ENCODE data around the gene NAA80. TPM values are rescaled to one million over a fixed set of nuclear protein-coding genes. Genes with fewer than 3 reads are reported as not detected.

Gene NAA80
- total RNA-seq, 1 donor from 2014 or later, result 16.2 TPM

DNA sequence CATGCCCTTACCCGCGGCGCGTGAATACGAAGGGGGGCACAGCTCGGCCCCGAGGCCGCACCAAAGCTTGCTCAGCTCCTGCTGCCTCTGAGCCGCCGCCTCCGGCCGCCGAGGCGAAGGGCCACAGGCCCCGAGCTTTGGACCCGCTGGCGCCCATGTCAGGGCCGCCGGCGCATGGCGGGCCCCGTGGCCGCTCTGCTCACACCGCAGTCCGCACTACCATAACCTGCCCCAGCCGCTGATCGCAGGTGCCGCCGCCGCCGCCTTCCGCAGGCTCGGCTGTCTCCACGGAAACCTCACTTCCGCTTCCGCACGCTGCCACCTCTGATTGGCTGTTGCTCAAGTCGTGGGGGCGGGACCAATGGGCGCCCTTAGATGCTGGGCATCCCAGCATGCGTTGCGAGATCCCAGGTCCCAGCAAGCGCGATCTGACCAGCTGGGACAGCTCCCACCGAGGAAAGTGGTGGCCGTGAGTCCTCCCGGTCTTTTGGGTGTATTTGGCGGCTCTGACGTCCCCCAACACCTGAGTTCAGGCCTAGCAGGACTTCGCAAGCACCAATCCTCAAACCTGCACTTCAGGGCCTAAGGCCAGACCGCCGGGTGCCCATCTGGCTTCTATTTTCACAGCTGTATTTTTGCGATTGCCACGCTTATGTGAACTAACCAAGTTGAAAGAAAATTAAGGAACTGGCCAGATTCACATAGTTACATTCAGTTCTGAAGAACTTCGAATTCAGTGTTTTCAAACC, 28.9 kb upstream of the NAA80 start, which contains the start of gene TUSC2:
TSS of gene TUSC2 (minus strand) at position 281 of the 749 bp plus-strand sequence. CDS start at position 157, 124 bp downstream.
- no peak for TF ChIP-seq CTCF (IDR thresholded peaks at IDR 0.05)

GRCh38 chr3:50327129-50327528, 27.9 kb upstream of the NAA80 start:
- peak overlapping the region; percentile 41 for H3K27ac Mint-ChIP-seq (ENCODE audit: unreplicated experiment)
- peaks cover 23% of the 10 kb centered on the region for H3K4me1 Mint-ChIP-seq (ENCODE audit: unreplicated experiment)
- no peak for DNase-seq (ENCODE audit: extremely low spot score, unreplicated experiment)
- H3K36me3 Mint-ChIP-seq (ENCODE audit: unreplicated experiment), result peaks cover 6% of the 10 kb centered on the region
- H3K4me3 Mint-ChIP-seq (ENCODE audit: unreplicated experiment), result peak overlapping the region; percentile 89
- no peaks in the 10 kb centered on the region for H3K27me3 Mint-ChIP-seq (ENCODE audit: unreplicated experiment)
- no peaks in the 10 kb centered on the region for H3K9me3 Mint-ChIP-seq (ENCODE audit: unreplicated experiment)
- no peak for TF ChIP-seq CTCF (IDR thresholded peaks at IDR 0.05)

More for the DNA sequence above, 28.9 kb upstream of the NAA80 start, which contains the start of gene TUSC2:
- peak within 1 kb of the TSS; percentile 89 for H3K27ac Mint-ChIP-seq (ENCODE audit: unreplicated experiment)
- peak; percentile 97 for DNase-seq (ENCODE audit: extremely low spot score, unreplicated experiment)
- no peaks in the 10 kb centered on the region for H3K27me3 Mint-ChIP-seq (ENCODE audit: unreplicated experiment)
- H3K9me3 Mint-ChIP-seq (ENCODE audit: unreplicated experiment), result no peaks in the 10 kb centered on the region
- peaks cover 19% of the 10 kb centered on the region for H3K4me1 Mint-ChIP-seq (ENCODE audit: unreplicated experiment)
- peak within 1 kb of the TSS; percentile 89 for H3K4me3 Mint-ChIP-seq (ENCODE audit: unreplicated experiment)
- peaks cover 8% of the 10 kb centered on the region for H3K36me3 Mint-ChIP-seq (ENCODE audit: unreplicated experiment)

- no peak for TF ChIP-seq CTCF (IDR thresholded peaks at IDR 0.05)
- Mint-ChIP-seq H3K4me3 (ENCODE audit: unreplicated experiment) (peak overlapping the region; percentile 29), H3K27me3 (ENCODE audit: unreplicated experiment) (no peaks in the 10 kb centered on the region), H3K27ac (ENCODE audit: unreplicated experiment) (no peak overlapping the region), H3K4me1 (ENCODE audit: unreplicated experiment) (peaks cover 24% of the 10 kb centered on the region), H3K9me3 (ENCODE audit: unreplicated experiment) (no peaks in the 10 kb centered on the region), H3K36me3 (ENCODE audit: unreplicated experiment) (peaks cover 2% of the 10 kb centered on the region)
- DNase-seq (ENCODE audit: extremely low spot score, unreplicated experiment), result no peak
Observed at GRCh38 chr3:50326182-50326541, 27.0 kb upstream of the NAA80 start.

GRCh38 chr3:50325497-50326181, 26.4 kb upstream of the NAA80 start:
- DNase-seq (ENCODE audit: extremely low spot score, unreplicated experiment), result no peak
- Mint-ChIP-seq H3K9me3 (ENCODE audit: unreplicated experiment) (no peaks in the 10 kb centered on the region), H3K27me3 (ENCODE audit: unreplicated experiment) (no peaks in the 10 kb centered on the region), H3K27ac (ENCODE audit: unreplicated experiment) (no peak overlapping the region), H3K4me3 (ENCODE audit: unreplicated experiment) (no peak overlapping the region), H3K36me3 (ENCODE audit: unreplicated experiment) (peaks cover 1% of the 10 kb centered on the region), H3K4me1 (ENCODE audit: unreplicated experiment) (peaks cover 25% of the 10 kb centered on the region)
- TF ChIP-seq CTCF (IDR thresholded peaks at IDR 0.05), result no peak

- no peaks in the 10 kb centered on the region for H3K9me3 Mint-ChIP-seq (ENCODE audit: unreplicated experiment)
- H3K27me3 Mint-ChIP-seq (ENCODE audit: unreplicated experiment), result no peaks in the 10 kb centered on the region
- no peak for DNase-seq (ENCODE audit: extremely low spot score, unreplicated experiment)
- H3K4me3 Mint-ChIP-seq (ENCODE audit: unreplicated experiment), result peak overlapping the region; percentile 18
- peaks cover 29% of the 10 kb centered on the region for H3K4me1 Mint-ChIP-seq (ENCODE audit: unreplicated experiment)
- TF ChIP-seq CTCF (IDR thresholded peaks at IDR 0.05), result no peak
- H3K27ac Mint-ChIP-seq (ENCODE audit: unreplicated experiment), result no peak overlapping the region
- H3K36me3 Mint-ChIP-seq (ENCODE audit: unreplicated experiment), result no peaks in the 10 kb centered on the region
Observed at GRCh38 chr3:50325113-50325480, 25.9 kb upstream of the NAA80 start.
